Heart right ventricle (tissue), 16 donors: Measurements from ENCODE around the gene DCLRE1B. TPM values are rescaled to one million over a fixed set of nuclear protein-coding genes. Genes with fewer than 3 reads are reported as not detected.

Experiments used
- ATAC-seq, 8 donors: fragments of 200-7000 bp; cut with Tn5 transposase; one replicate each; pipeline ENCODE4 v1.9.1; 2020; ENCODE audit warnings: mild to moderate bottlenecking in 8 of 8, moderate library complexity in 8 of 8, moderate number of reproducible peaks in 1 of 8
- DNase-seq, 2 donors: peaks; one replicate each; pipeline ENCODE4 v3.0.0-alpha.2; 2020
- H3K27ac ChIP-seq, 10 donors: fragments of 200-600 bp; sonication (generic) in 2 of 10; one replicate each; pipeline versions ENCODE4 v1.5.0 to v1.8.0; 2020 to 2022; ENCODE audit warnings: mild to moderate bottlenecking in 3 of 10
- H3K27me3 ChIP-seq, 7 donors: fragments of 200-600 bp; one replicate each; pipeline ENCODE4 v1.8.0; 2021 to 2022; ENCODE audit warnings: mild to moderate bottlenecking in 2 of 7
- H3K36me3 ChIP-seq, 9 donors: fragments of 200-600 bp; sonication (generic) in 1 of 9; one replicate each; pipeline versions ENCODE4 v1.5.0 to v1.8.0; 2020 to 2022; ENCODE audit warnings: mild to moderate bottlenecking in 2 of 9
- H3K4me1 ChIP-seq, 9 donors: fragments of 200-600 bp; sonication (generic) in 1 of 9; one replicate each; pipeline versions ENCODE4 v1.5.0 to v1.8.0; 2020 to 2022; ENCODE audit warnings: mild to moderate bottlenecking in 4 of 9
- H3K4me3 ChIP-seq, 10 donors: fragments of 200-600 bp; sonication (generic) in 2 of 10; one replicate each; pipeline versions ENCODE4 v1.5.0 to v1.8.0; 2020 to 2022; ENCODE audit warnings: mild to moderate bottlenecking in 7 of 10, moderate library complexity in 2 of 10
- H3K9me3 ChIP-seq, 11 donors: fragments of 200-600 bp in 10 of 11; sonication (generic) in 2 of 11; one replicate each; pipeline versions ENCODE4 v1.5.0 to v1.8.0; 2013 to 2022; ENCODE audit warnings: mild to moderate bottlenecking in 2 of 11, control low read depth in 1 of 11, moderate library complexity in 1 of 11
- CTCF ChIP-seq, 9 donors: fragments of 200-600 bp; sonication (generic) in 2 of 9; IDR thresholded peaks; one replicate each; pipeline versions ENCODE4 v1.5.0 to v1.8.0; 2021 to 2022; ENCODE audit warnings: antibody characterized with exemption in 9 of 9, mild to moderate bottlenecking in 5 of 9, moderate library complexity in 1 of 9
- WGBS, 2 donors: extraction: QIAGEN DNeasy Blood & Tissue Kit; methylation state at CpG; one replicate each; pipeline ENCODE4 v1.1.7; 2013; ENCODE audit warnings: inconsistent platforms in 1 of 2; 5-methylcytosine and 5-hydroxymethylcytosine counted together
- intact Hi-C, 10 donors: fragments of 100-400 bp; cut with DNase I; formaldehyde crosslinking; loops; one replicate each; pipeline versions ENCODE4 v1.11.1 to v1.14.2; 2022
- polyA plus RNA-seq, 2 donors: library from polyadenylated mRNA; stranded (reverse); fragments of 200-250 nt; gene quantifications; one replicate each; pipeline ENCODE4 v1.2.3, GENCODE V29; 2013
- total RNA-seq, 10 donors: library from RNA; stranded (reverse); fragmentation: NEBNext Ultra II Directional in 3 of 10; extraction: Animal tissue kit (Norgen Biotek cat#: 25700) in 3 of 10; gene quantifications; one replicate each; pipeline versions ENCODE4 v1.2.1 to v1.2.4, GENCODE V29; 2021 to 2023
- donor health status: Arrhythmogenic right ventricular cardiomyopathy.
- donor health status: ischemic (EF 13 %, LVEDD 7.1; RV severe dilation, severe dysfunction).
- donor health status: healthy with polysubstance abuse.
- donor health status: DM: no; HTN: yes; CAD: no.
- donor health status: DM: no; HTN: no; CAD: no.
- donor health status: ischemic (EF 25% LVEDD 6.9; RV normal size, moderate dysfunction).
- donor health status: ischemic (EF 25% LVEDD 5.7; RV mildly dilated, moderate dysfunction).
- donor health status: healthy.
- donor health status: DM: yes; HTN: yes; CAD: no.
- donor health status: Ischemic cardiomyopathy.
- donor health status: ischemic (EF 35%, LVEDD 5.7; RV mildly dilated, moderate dysfunction).
- donor health status: nonischemic (EF 11% LVEDD 7.7; RV severe dilation, severe dysfunction).
- donor health status: DM: yes; HTN: yes; CAD: no.
- donor health status: PGD.
- donor health status: ischemic (EF 29% LVEDD 5.4; RV normal size, mild dysfunction).
- donor health status: nonischemic (EF 23%, LVEDD 6.1; RV moderate dilation, normal function).

The DCLRE1B gene
- total and polyA plus RNA-seq, 12 donors: 0.59 to 4.2 (median 2.0) TPM

GRCh38 chr1:113860891-113861290, 44.2 kb upstream of the DCLRE1B start:
- no peak for TF ChIP-seq CTCF (IDR thresholded peaks at IDR 0.05)
- intact Hi-C loops: no loop called here
- Histone ChIP-seq H3K27ac (peak overlapping the region in 1 of 10 donors; percentile 69), H3K9me3 (no peaks in the 10 kb centered on the region), H3K27me3 (peaks cover 0 to 3% (median 0%) of the 10 kb centered on the region in 7 donors), H3K4me1 (peaks cover 0 to 55% (median 0%) of the 10 kb centered on the region in 9 donors), H3K4me3 (no peak overlapping the region), H3K36me3 (peaks cover 0 to 3% (median 0%) of the 10 kb centered on the region in 9 donors)
- ATAC-seq: no peak
- DNase-seq: no peak
- 59 to 65% methylated on average over 3 of the region's 3 CpGs for WGBS, 2 donors

GRCh38 chr1:113861641-113862040, 43.5 kb upstream of the DCLRE1B start:
- H3K4me1 ChIP-seq: peaks cover 0 to 50% (median 0%) of the 10 kb centered on the region in 9 donors
- intact Hi-C loops: no loop called here
- H3K27ac ChIP-seq: peak overlapping the region in 1 of 10 donors; percentile 69
- peaks cover 0 to 3% (median 0%) of the 10 kb centered on the region in 7 donors for H3K27me3 ChIP-seq
- WGBS, 2 donors: 88 to 96% methylated on average over 5 of the region's 5 CpGs
- no peaks in the 10 kb centered on the region for H3K36me3 ChIP-seq
- ATAC-seq: no peak
- DNase-seq: no peak
- H3K4me3 ChIP-seq: no peak overlapping the region
- no peaks in the 10 kb centered on the region for H3K9me3 ChIP-seq
- no peak for TF ChIP-seq CTCF (IDR thresholded peaks at IDR 0.05)

GRCh38 chr1:113868387-113869083, 36.6 kb upstream of the DCLRE1B start:
- Histone ChIP-seq H3K27me3 (no peaks in the 10 kb centered on the region), H3K9me3 (no peaks in the 10 kb centered on the region), H3K36me3 (no peaks in the 10 kb centered on the region), H3K4me3 (no peak overlapping the region), H3K4me1 (peaks cover 0 to 49% (median 0%) of the 10 kb centered on the region in 9 donors), H3K27ac (peak overlapping the region in 1 of 10 donors; percentile 39)
- WGBS, 2 donors: 94 to 95% methylated on average over 4 of the region's 4 CpGs
- no peak for ATAC-seq
- intact Hi-C loops: no loop called here
- DNase-seq: no peak
- TF ChIP-seq CTCF (IDR thresholded peaks at IDR 0.05): no peak

DNA sequence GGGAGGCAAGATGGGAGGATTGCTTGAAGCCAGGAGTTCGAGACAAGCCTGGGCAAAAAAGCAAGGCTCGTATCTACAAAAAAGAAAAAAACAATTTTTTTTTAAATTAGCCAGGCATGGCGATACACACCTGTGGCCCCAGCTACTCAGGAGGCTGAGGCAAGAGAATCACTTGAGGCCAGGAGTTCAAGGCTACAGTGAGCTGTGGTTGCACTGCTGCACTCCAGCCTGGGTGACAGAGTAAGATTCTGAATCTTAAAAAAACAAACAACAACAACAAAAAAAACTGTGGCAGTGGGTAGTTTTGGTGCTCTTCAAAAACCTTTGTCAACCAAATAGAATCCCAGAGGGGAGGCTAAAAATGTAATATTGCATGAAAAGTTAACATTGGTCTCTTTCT, 34.3 kb upstream of the DCLRE1B start:
- Histone ChIP-seq H3K36me3 (no peaks in the 10 kb centered on the region), H3K4me1 (peaks cover 0 to 63% (median 0%) of the 10 kb centered on the region in 9 donors), H3K27me3 (no peaks in the 10 kb centered on the region), H3K9me3 (no peaks in the 10 kb centered on the region), H3K4me3 (peak overlapping the region in 2 of 10 donors; percentile 13 to 54), H3K27ac (peak overlapping the region in 1 of 10 donors; percentile 90)
- ATAC-seq (no peak), DNase-seq (no peak)
- TF ChIP-seq CTCF (IDR thresholded peaks at IDR 0.05): no peak
- intact Hi-C loops: no loop called here
- WGBS, 2 donors: 88 to 94% methylated on average over 3 of the region's 3 CpGs
